ENCODE measurements around the gene CRYBA2. TPM values are rescaled to one million over a fixed set of nuclear protein-coding genes. Genes with fewer than 3 reads are reported as not detected.

CRYBA2 gene
- total RNA-seq, 1 experiment from 2014 or later: 13.5 TPM

DNA sequence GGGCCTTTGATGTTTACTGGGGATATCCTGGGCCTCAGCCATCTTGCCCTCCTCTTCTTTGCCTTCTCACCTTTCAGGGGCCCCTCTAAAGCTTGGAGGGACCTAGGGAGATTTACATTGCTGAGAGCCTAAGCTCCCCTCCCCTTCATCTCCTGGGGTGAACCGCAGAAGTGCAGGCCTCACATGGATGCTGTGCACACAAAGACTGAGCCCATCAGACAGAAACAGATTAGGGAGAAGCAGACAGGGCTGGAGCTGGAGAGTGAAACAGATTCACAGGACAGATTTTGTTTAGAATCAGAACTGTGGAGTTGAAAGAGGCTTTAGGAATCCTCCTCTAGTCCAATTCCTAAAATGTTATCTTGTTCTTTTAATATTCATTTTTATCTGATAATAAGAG is 37.2 kb downstream of the CRYBA2 start:
- Histone ChIP-seq H3K79me2 (ENCODE audit: low read length) (no peaks in the 10 kb centered on the region), H3K9me2 (replicated peaks; ENCODE audit: low read length) (no peaks in the 10 kb centered on the region), H3K9ac (ENCODE audit: low read length) (no peak overlapping the region), H2AFZ (ENCODE audit: low read length) (no peak overlapping the region), H3K27me3 (ENCODE audit: low read length) (peaks cover 12% of the 10 kb centered on the region), H3K4me3 (ENCODE audit: low read length) (no peak overlapping the region), H3K27ac (ENCODE audit: low read length) (no peak overlapping the region), H3F3A (ENCODE audit: low read length, unreplicated experiment) (no peaks in the 10 kb centered on the region), H3K4me2 (ENCODE audit: low read length) (no peak overlapping the region), H3K9me3 (ENCODE audit: low read length) (no peaks in the 10 kb centered on the region), H3K4me1 (ENCODE audit: insufficient read depth, low read length) (peaks cover 12% of the 10 kb centered on the region; the same call in 1 of the 2 replicates), H3K36me3 (ENCODE audit: low read depth, low read length) (no peaks in the 10 kb centered on the region), H4K20me1 (ENCODE audit: low read length) (no peaks in the 10 kb centered on the region)
- no peak for ATAC-seq
- POLR2A ChIA-PET (ENCODE audit: unreplicated experiment): no interaction called here
- CTCF ChIA-PET: no interaction called here
- TF ChIP-seq EZH2phosphoT487 (IDR thresholded peaks at IDR 0.05; ENCODE audit: borderline replicate concordance, low read length) (no peak), CTCF (conservative IDR thresholded peaks at IDR 0.05; ENCODE audit: low read depth, low read length) (no peak), EZH2 (IDR thresholded peaks at IDR 0.05; ENCODE audit: low read length, unreplicated experiment) (no peak)
- intact Hi-C loops (cut with micrococcal nuclease): no loop called here
- BruUV-seq (replicated peaks): no TSS peak
- DNase-seq: no peak

DNA sequence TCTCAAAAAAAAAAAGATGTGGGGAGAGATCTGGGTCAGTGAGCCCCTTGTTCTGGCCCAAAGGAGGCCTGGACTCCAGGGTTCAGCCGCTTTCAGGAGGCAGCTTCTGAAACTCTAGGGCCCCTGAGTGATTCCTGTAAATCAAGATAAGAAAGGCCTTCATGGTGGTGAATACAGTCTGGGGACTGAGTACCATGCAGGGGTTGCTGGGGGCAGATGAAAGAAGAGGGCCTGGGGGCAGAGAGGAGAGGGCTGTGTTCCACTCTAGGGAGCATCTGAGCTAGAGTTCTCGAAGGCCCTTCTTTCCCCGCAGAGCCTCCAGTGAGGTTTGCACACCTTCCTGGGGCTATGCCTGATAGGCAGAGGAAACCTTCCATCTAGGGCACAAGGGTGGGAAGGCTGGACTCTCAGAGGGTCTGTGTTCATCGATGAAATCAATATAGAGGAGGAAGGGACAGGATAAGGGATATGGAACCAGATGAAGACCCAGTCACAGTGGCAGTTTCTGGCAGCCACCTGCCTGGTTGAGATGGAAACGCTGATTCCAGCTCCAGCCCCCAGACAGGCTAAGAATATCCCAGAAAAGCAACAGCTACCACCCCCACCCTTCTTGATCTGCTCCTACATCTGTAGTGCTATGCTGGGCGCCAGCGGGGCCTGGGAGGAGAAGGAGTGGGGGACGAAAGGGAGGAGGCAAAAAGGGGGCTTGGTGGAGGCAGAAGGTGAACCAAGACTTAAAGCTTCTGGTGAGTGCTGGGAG is 38.5 kb downstream of the CRYBA2 start:
- Histone ChIP-seq H3K9ac (ENCODE audit: low read length) (no peak overlapping the region), H3K36me3 (ENCODE audit: low read depth, low read length) (no peaks in the 10 kb centered on the region), H3K4me3 (ENCODE audit: low read length) (no peak overlapping the region), H3F3A (ENCODE audit: low read length, unreplicated experiment) (no peaks in the 10 kb centered on the region), H4K20me1 (ENCODE audit: low read length) (no peaks in the 10 kb centered on the region), H3K27me3 (ENCODE audit: low read length) (peaks cover 4% of the 10 kb centered on the region; the same call in 1 of the 2 replicates), H3K9me2 (replicated peaks; ENCODE audit: low read length) (no peaks in the 10 kb centered on the region), H3K9me3 (ENCODE audit: low read length) (no peaks in the 10 kb centered on the region), H3K4me1 (ENCODE audit: insufficient read depth, low read length) (0 out of 2 replicates have a peak, but pooled peaks cover 3% of the 10 kb centered on the region), H3K4me2 (ENCODE audit: low read length) (no peak overlapping the region), H3K27ac (ENCODE audit: low read length) (no peak overlapping the region), H3K79me2 (ENCODE audit: low read length) (no peaks in the 10 kb centered on the region), H2AFZ (ENCODE audit: low read length) (no peak overlapping the region)
- POLR2A ChIA-PET (ENCODE audit: unreplicated experiment): no interaction called here
- intact Hi-C loops (cut with micrococcal nuclease): no loop called here
- no TSS peak for BruUV-seq (replicated peaks)
- no peak for TF ChIP-seq EZH2phosphoT487 (IDR thresholded peaks at IDR 0.05; ENCODE audit: borderline replicate concordance, low read length)
- no peak for TF ChIP-seq EZH2 (IDR thresholded peaks at IDR 0.05; ENCODE audit: low read length, unreplicated experiment)
- DNase-seq (no peak), ATAC-seq (no peak)
- CTCF ChIA-PET: no interaction called here

- BruUV-seq (replicated peaks): no TSS peak
- Histone ChIP-seq H3K79me2 (ENCODE audit: low read length) (no peaks in the 10 kb centered on the region), H3K4me3 (ENCODE audit: low read length) (no peak overlapping the region), H3K9ac (ENCODE audit: low read length) (no peak overlapping the region), H3K27me3 (ENCODE audit: low read length) (peaks cover 7% of the 10 kb centered on the region; the same call in 1 of the 2 replicates), H3K9me2 (replicated peaks; ENCODE audit: low read length) (no peaks in the 10 kb centered on the region), H4K20me1 (ENCODE audit: low read length) (no peaks in the 10 kb centered on the region), H3F3A (ENCODE audit: low read length, unreplicated experiment) (no peaks in the 10 kb centered on the region), H3K27ac (ENCODE audit: low read length) (no peak overlapping the region), H3K4me2 (ENCODE audit: low read length) (no peak overlapping the region), H3K4me1 (ENCODE audit: insufficient read depth, low read length) (no peaks in the 10 kb centered on the region), H3K36me3 (ENCODE audit: low read depth, low read length) (no peaks in the 10 kb centered on the region), H3K9me3 (ENCODE audit: low read length) (no peaks in the 10 kb centered on the region), H2AFZ (ENCODE audit: low read length) (no peak overlapping the region)
- POLR2A ChIA-PET (ENCODE audit: unreplicated experiment): no interaction called here
- intact Hi-C loops (cut with micrococcal nuclease): no loop called here
- CTCF ChIA-PET: interaction anchor here (0.6 kb wide), 1 partner anchor 26 kb away, joined by 3 read pairs; no protein-coding TSS in a partner anchor
- no peak; the same call in 1 of the 2 replicates for TF ChIP-seq CTCF (conservative IDR thresholded peaks at IDR 0.05; ENCODE audit: low read depth, low read length)
- no peak for TF ChIP-seq EZH2 (IDR thresholded peaks at IDR 0.05; ENCODE audit: low read length, unreplicated experiment)
- TF ChIP-seq EZH2phosphoT487 (IDR thresholded peaks at IDR 0.05; ENCODE audit: borderline replicate concordance, low read length): no peak
- no peak for ATAC-seq
- no peak for DNase-seq
These were observed 39.8 kb downstream of the CRYBA2 start for GRCh38 chr2:218953366-218953954.

Data from PC-3 (cell line).